HEK293 (cell line): Measurements from ENCODE around the gene TMEM176A.

ENCODE experiments used
- CTCF ChIP-seq: fragments of 450-650 bp; formaldehyde crosslinking; IDR thresholded peaks from 2 replicates; pipeline ENCODE4 v1.5.1; 2016; ENCODE audit warnings: missing biosample characterization, missing genetic modification characterization
- SCRT2 ChIP-seq: fragments of 450-650 bp; formaldehyde crosslinking; IDR thresholded peaks from 2 replicates; pipeline ENCODE4 v1.5.1; 2016; ENCODE audit warnings: missing biosample characterization, missing genetic modification characterization
- TCF7L2 ChIP-seq: IDR thresholded peaks from 2 replicates; pipeline ENCODE4 v1.6.1; 2011; ENCODE audit warnings: low read depth, mild to moderate bottlenecking, inconsistent platforms, low read length, moderate library complexity, borderline replicate concordance
- ZBTB11 ChIP-seq: fragments of 450-650 bp; formaldehyde crosslinking; conservative IDR thresholded peaks from 2 replicates; pipeline ENCODE4 v1.5.1; 2016; ENCODE audit warnings: low read depth, missing biosample characterization, missing genetic modification characterization
- ZNF169 ChIP-seq: fragments of 450-650 bp; formaldehyde crosslinking; IDR thresholded peaks from 2 replicates; pipeline ENCODE4 v1.5.1; 2016; ENCODE audit warnings: missing biosample characterization, missing genetic modification characterization
- ZNF23 ChIP-seq: fragments of 450-650 bp; formaldehyde crosslinking; IDR thresholded peaks from 2 replicates; pipeline ENCODE4 v1.5.1; 2016; ENCODE audit warnings: missing biosample characterization, missing genetic modification characterization, borderline replicate concordance
- ZNF266 ChIP-seq: fragments of 450-650 bp; formaldehyde crosslinking; IDR thresholded peaks from 2 replicates; pipeline ENCODE4 v1.5.1; 2016; ENCODE audit warnings: missing biosample characterization, missing genetic modification characterization, low read depth
- ZNF274 ChIP-seq, 2 experiments: fragments of 200-500 bp in 1 of 2; fragments of 450-650 bp in 1 of 2; sonication (Bioruptor generic) in 1 of 2; formaldehyde crosslinking in 1 of 2; IDR thresholded peaks; 2 replicates each; pipeline versions ENCODE4 v1.5.1 to v1.6.1; 2014 to 2016; ENCODE audit warnings: borderline replicate concordance in 1 of 2, inconsistent platforms in 1 of 2, low read length in 1 of 2, missing biosample characterization in 1 of 2, missing genetic modification characterization in 1 of 2
- ZNF473 ChIP-seq: fragments of 450-650 bp; formaldehyde crosslinking; IDR thresholded peaks from 2 replicates; pipeline ENCODE4 v1.5.1; 2017; ENCODE audit warnings: missing biosample characterization, missing genetic modification characterization
- ZNF658 ChIP-seq: fragments of 450-650 bp; formaldehyde crosslinking; IDR thresholded peaks from 2 replicates; pipeline ENCODE4; 2016; ENCODE audit warnings: missing biosample characterization, missing genetic modification characterization
- ZNF843 ChIP-seq: fragments of 450-650 bp; formaldehyde crosslinking; IDR thresholded peaks from 2 replicates; pipeline ENCODE4 v1.5.1; 2016; ENCODE audit warnings: missing biosample characterization, missing genetic modification characterization

DNA sequence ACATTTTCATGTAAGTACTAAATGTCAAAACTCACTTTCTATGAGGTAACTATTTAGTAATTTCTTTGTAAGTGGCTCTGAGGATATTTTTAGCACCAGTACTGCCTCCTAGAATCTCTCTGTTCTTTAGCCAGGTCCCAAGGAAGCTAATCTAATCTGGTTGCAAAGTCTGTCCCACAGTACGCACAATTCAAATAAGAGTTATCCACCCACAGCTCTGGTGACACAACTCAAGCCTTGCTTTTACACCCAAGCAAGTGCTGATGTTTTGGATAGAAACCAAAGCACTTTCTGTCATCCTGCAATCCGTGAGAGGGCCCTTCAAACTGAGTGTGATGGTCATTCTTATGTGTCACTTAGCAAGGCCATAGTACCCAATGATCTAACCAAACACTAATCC lies 48.9 kb upstream of the TMEM176A start:
- TF ChIP-seq ZNF23 (tag by site-specific recombination), result no peak
- no peak for TF ChIP-seq CTCF (tag by site-specific recombination)
- no peak for TF ChIP-seq ZNF473 (tag by site-specific recombination)
- TF ChIP-seq ZNF843 (tag by site-specific recombination), result no peak
- TF ChIP-seq ZNF658 (tag by site-specific recombination), result no peak
- no peak for TF ChIP-seq ZNF266 (tag by site-specific recombination)
- TF ChIP-seq ZNF169 (tag by site-specific recombination), result no peak
- no peak for TF ChIP-seq TCF7L2
- no peak for TF ChIP-seq ZNF274 (IDR thresholded peaks at IDR 0.05; ENCODE audit: low read length)
- TF ChIP-seq ZNF274 (tag by site-specific recombination; IDR thresholded peaks at IDR 0.05; ENCODE audit: borderline replicate concordance), result no peak
- no peak for TF ChIP-seq ZBTB11
- no peak for TF ChIP-seq SCRT2 (tag by site-specific recombination)
